ENCODE measurements around the gene ABO.
"Not testable (repeated sequence)": the region's sequence is repeated elsewhere in the genome, so short reads cannot be mapped to it uniquely, and the experiment has no call there.

Gene ABO

DNA sequence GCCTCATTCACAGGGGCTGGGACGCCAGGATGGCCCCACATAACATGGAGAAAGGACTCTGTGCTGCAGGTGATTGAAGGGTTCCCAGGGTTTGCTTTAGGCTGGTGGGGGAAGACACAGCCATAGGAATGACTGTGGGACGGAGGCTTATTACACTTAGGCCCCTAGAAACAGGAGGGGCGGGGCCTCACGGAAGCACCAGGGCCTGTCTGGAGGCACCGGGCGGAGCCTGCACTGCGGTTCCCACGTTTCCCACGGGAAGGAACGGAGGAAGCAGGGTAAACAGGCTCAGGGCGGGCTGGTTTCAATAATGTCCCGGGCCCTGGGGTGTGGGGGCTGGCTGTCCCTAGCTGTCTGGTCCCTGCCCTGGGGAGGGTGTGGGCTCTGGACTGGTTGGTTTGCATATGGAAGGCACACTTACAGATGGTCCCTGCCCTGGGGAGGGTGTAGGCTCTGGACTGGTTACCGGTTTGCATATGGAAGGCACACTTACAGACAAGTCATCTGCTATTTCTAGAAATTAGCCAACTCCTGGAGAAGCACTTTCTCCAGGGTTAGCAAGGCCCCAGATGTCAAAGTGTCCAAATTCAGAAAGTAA is 51.7 kb downstream of the ABO start:
- DNase-seq = not testable (repeated sequence)

DNA sequence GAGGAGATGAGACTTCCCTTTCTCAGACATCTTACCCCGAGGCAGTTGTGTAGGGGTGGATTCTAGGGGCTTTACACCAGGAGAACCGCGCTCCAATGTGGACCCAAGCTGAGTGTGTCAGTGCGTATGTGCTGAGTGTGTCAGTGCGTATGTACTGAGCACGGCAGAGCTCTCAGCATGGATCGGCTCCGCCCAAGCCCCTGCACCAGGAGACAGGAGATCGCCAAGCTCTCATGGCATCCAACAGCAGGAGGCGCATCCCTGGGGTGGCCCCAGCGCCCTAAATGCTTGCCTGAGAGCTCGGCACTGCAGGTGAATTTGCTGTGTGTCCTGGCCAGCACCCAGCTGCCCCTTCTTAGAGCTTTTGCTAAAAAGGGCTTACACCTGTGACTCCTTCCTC is 53.0 kb downstream of the ABO start:
- not testable (repeated sequence) for DNase-seq

DNA sequence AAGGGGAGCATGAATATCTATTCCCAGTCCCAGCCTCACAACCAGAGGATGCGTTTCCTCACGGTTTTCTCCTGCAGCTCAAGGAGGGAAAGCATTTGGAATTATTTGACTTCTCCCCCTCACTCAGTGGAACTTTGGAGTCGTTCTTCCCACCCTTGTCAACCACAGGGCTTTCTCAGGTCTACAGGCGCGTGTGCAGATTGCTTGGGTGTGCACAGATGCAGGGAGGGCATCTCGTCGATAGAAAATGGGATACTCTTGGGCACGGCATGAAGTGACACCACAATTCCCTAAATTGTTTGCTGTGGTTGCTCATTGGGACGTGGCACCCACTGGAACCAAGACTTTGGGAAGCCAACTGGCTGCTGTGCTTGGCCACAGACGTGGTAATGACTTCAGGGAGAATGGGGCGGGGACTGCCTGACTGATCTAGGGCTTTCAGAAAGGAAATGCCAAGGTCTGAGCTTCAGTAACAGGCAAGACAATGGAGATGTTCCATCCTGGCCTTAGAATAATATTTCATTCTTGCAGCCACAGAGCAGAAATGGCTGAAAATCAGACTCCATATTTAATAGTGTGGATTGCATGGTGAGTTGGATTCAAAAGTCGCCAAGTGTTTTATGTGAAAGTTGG is 53.7 kb downstream of the ABO start:
- DNase-seq = no peak

DNA sequence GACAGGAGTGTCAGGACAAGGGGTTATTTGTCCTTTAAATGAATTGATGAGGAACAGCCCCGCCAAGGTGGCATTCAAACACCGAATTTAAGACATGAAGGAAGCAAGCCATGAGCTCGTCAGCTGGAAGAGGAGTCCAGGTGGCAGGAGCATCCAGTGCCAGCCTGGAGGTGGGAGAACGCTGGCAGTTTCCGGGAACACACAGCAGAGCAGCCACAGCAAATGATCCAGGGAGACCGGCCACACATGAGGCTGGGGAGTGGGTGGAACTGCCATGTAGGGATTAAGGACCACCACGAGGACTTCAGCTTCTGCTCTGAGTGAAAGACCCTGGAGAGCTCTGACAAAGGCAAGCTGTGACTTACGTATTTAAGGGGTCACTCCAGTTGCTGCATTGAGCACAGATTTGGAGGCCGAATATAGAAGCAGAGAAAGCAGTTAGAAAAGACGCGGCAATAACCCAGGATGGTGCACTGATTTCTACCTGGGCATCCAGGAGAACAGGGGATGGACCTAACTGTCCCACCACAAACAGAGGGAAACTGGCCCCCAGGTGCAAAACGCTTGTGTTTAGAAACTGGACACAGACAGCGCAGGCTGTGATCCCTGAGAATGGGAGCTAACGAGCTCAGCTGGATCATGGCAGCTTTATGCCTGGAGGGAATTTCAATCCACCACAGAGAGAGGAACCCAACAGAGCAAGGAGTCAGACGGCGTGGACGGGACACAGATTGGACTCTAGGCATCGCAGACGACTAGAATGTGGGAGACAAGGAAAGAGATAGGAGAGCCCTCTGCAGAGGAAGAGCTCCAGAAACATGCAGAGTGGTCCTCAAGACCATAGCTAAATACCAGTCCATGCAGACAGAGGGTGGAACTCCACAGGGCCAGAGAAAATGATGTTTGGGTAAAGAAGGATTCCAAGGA is 56.7 kb downstream of the ABO start:
- not testable (repeated sequence) for DNase-seq

DNA sequence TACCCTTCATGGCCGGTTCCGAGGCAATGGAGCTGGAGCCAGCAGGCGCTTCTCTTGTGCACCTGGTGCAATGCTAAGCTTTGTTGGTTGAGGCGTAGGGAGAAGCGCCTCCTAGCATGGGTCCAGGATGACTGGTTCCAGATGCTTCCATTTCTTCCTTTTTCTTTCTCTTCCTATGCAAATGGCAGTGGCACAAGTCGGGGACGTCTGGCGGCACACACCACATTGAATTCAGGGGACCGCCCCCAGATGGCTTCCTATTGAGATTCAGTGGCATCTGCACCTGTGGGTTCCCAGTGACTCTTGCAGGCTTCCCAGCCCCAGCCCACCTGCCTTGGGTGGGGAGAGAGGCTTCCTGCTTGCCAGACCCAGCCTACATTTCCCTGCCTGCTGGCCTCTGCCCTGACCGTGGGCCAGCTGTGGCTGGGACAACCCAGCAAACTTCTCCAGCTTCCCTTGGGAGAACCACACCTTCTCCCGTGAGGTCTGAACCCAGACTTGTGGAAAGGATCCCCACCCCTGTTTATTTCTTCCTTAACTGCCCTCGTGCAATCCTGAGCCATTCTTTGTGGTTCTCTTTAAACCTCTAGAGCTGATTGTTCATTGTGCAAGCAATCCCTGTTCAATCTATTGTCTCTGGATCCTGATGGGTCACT is 57.5 kb downstream of the ABO start:
- DNase-seq = not testable (repeated sequence)

DNA sequence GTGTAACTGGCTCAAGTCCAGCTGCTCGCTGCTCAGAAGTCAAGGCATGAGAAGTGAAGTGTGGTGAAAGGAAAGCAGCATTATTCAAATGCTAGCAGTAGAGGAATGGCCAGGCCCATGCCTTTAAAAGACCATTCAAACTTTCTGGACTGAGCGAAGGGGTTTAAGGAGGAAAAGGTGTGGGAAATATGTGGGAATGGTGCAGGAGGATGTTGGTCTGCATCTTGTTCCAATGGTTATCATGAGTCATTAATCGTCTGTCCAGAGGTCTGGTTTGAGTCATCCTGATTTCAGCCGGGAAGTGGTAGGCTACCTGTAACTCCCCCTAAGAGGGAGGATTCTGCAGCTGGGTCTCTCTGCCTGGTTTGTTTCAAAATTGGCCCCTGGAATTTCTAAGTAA is 60.7 kb downstream of the ABO start:
- not testable (repeated sequence) for DNase-seq

DNA sequence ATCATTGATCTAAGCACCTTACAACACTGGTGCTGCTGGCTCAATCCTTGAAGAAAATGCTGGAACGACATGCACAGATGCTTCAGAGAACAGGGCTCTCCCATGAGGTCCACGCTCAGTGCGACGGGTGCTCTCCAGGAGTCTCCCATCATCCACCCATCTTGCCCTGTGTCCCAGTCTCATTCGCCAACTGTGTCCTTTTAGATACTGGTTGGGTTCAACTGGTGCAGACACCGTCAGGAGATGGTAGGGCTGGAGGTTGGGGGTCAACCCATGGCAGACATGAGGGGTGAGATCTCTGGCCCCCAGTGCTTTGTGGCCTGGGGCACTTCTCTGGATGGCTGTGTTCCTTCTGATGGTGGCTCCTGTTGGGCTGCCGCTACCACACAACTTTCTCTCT is 64.4 kb downstream of the ABO start:
- no peak for DNase-seq

DNA sequence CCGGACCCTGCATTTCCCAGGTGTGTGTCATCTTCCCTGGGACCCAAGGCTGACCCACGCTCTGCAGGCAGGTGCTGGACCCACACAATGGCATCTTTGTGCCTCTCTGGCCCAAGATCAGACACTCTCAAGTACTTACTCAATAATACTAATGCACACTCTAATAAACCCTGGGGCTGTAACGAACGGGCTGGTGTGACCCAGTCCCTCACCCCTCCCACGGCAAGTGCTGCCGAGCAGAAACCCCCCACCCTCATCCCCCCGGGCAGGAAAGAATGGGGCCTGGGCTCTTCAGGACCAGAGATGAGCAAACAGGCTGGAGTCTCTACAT is 64.8 kb downstream of the ABO start:
- no peak for DNase-seq

DNA sequence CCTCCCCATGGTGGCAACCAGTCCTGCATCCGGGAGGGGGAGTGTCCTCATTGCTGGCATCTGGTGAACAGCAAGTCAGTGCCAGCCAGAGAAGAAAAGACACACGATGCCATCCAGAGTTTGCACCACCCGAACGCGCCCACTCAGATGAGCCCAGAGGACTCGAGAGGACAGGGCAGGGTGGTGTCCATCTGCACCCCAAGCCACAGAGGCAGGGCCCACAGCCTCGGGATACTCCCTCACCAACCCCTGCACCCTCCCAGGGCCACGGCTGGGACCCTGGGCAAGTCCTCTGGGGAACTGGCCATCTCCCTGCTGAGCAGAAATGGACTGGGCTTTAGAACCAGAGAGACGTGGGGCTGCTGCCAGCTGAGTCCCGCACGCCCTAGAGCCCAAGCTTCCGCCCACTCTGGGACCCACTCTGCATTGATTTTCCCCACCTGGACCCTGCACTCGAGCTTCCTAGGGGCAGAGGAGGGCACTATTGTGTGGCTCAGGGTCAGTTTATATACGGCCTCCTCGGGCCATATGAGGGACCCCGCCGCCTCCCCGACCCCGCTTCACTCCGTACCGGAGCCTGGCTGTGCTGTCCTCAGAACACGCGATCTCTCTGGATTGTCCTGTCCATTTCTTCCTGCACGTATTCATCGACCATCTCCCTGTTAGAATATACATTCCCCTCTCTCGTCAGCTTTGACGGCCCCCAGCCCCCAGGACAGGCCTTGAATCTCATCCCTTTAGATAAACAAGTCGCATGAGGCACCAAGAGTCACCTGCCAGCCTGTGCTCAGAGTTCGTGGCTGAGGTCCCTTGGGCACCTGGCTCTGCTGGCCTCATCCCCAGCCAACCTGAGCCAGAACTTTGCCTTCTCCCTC is 65.4 kb downstream of the ABO start:
- DNase-seq = not testable (repeated sequence)

DNA sequence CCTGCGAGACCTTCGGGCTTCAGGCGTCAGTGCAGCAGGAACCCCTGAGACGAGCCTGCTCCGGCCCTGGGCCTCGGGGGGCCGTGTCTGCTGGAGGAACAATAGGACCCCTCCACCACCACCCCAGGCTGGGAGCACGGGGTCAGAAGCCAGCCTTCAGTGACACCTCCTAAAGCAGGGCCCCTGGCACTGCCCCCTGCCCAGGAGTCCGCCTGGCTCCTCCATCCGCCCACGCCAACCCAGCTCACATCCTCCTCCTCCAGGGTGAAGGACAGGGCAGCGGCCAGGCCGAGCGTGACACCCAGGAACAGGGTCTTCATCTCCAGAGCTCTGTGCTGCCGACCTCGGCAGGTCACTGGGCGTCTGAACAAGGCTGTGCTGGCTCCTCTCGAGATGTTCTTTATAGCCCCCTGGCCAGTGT is 66.1 kb downstream of the ABO start, which contains the start of gene OBP2B:
Gene OBP2B (minus strand): TSS at position 371 of the 421 bp plus-strand sequence. CDS start 51 bp downstream, at position 320.
- not testable (repeated sequence) for DNase-seq

DNA sequence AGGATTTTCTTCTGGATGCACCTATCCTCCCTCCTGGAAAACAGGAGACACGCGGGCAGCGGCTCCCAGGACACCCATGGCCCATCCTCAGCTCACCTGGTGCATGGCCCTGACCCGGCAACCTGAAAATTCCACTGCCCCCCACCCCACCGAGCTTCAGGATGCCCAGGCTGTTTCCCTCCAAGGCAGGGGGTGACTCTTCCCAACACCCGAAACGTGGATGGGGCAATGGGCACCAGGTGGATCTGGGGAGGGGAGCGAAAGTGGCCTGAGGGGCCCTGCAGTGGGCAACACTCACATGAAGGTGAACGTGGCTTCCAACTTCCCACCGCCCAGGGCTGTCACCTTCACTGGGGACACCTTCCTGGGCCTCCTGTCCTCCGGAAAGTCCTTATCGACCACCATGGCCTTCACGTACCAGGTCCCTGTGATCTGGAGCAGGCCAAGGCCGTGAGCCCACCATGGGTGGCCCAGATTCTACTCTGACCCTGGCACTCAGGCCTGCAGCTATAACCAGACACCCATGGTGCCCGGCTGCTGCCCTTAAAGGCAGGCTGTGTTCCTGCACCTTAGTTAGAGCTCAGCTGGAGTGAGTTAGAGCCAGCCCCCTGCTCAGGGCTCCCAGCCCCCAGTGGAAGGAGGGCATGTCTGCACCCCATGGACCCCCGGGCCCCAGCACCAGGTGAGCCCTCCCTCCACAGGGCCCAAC is 66.7 kb downstream of the ABO start:
- not testable (repeated sequence) for DNase-seq

DNA sequence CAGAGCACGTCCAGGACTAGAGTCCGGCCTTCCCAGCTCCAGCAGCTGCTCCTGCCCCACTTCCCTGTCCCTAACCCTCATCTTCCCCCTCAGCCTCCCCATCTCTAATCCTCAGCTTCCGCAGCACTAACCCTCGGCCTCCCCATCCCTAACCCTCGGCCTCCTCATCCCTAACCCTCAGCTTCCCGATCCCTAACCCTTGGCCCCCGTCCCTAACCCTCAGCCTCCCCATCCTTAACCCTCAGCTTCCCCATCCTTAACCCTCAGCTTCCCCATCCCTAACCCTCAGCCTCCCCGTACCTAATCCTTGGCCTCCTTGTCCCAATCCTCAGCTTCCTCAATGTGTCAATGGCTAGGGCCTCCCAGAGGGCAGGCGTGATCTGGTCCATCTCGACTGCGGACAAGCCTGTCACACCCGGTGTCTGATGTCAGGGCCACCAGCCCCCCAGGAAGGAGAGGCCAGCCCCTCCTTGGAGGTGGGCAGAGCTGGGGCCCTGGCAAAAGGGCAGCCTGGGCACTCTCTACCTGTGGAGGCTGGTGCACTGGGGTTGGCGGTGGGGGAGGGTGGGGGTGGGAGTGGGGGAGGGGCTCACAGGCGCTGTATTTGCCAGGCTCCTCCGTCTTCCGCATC is 67.3 kb downstream of the ABO start:
- no peak for DNase-seq

DNA sequence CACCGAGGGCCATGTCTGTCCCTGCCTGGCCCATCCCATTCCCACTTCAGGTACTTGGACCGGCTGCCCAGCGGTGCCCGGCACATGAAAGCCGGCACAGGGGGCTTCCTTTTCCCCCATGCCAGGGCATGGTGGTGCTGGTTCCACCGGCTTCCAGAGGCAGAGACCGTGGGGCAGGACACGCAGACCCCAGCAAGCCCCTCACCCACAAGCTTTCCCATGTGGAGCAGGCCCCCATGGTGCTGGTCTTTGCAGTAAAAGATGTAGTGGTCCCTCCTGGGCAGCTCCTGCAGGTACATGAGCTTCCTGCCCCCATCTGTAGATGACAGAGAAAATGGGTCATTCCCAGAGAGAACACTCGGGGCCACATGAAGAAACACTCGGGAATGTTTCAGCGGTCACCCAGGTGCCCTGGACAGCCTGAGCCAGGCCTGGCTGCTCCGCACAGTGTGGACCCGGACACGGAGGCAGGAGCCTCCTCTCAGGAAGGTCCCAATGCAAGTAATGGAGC is 67.9 kb downstream of the ABO start:
- no peak for DNase-seq

DNA sequence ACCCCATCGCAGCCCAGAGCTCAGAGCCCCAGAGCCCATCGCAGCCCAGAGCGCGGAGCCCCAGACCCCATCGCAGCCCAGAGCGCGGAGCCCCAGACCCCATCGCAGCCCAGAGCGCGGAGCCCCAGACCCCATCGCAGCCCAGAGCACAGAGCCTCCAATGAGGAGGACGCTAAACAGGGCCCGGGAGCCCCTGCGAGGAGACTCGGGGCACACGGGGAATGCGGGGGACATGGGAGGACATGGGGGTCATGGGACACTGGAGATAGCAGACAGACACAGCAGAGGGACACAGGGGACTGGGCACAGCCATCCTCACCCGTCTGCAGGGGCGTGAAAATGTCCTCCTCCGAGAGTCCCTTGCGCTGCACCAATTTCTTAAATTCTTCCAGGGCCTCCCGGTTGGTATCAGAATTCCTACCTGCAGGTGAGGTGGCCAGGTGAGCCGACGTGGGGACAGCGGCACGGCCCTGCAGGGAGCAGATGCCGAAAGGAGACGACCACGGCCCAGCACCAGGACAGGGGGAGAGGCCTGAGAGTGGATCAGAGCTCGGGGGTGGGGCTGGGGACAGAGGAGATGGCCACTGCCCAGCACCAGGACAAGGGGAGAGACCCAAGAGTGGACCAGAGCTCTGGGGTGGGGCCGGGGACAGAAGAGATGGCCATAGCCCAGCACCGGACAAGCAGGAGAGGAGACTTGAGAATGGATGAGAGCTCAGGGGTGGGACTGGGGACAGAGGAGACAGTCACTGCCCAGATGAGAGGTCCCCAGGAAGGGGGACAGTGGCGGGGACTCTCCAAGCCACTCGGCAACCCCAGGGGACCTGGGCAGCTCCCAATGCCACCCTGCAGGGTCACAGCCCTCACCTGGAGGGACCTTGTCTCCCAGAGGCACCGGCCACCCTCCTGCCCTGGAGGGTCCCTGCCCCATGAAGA is 68.7 kb downstream of the ABO start:
- no peak for DNase-seq

DNA sequence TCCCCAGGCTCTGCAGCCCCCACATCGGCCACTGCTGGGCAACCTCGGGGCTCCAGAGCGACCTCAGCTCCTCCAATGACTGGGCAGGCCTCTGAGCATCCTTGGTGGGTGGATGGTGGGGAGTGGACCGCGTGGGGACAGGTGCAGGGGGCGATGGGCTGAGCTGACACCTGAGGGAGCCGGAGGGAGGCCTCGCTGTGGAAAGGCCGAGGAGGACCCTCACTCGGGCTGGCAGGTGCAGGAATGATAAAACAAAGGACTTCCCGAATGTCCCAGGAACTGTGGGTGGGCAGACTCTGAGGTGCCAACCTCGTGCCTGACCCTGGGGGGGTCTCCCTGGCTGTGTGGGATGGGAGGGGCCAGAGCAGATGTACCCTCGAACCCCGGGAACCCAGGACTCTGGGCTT is 69.5 kb downstream of the ABO start:
- DNase-seq = not testable (repeated sequence)

All from stimulated activated CD4-positive, alpha-beta T cell treated with anti-CD3 and anti-CD28 coated beads, Interleukin-4, amount 100 ng/mL, for 4 hours (primary cell).